Ramos (cell line): ENCODE data around the gene SLAMF7.
"Not testable (repeated sequence)": the region's sequence is repeated elsewhere in the genome, so short reads cannot be mapped to it uniquely, and the experiment has no call there.

Experiments
- in situ Hi-C: fragments of 300-500 bp; cut with MboI; formaldehyde crosslinking; loops from one replicate; pipeline ENCODE4 v1.14.3; 2022; ENCODE audit warnings: low sequenced_read_pairs; ENCODE audit not compliant: unreplicated experiment

SLAMF7 gene

GRCh38 chr1:160739098-160739511, at the start of gene SLAMF7:
TSS of gene SLAMF7 (plus strand) at chr1:160739247. CDS start at chr1:160739302, 55 bp downstream.
- in situ Hi-C loops = no loop called here

DNA sequence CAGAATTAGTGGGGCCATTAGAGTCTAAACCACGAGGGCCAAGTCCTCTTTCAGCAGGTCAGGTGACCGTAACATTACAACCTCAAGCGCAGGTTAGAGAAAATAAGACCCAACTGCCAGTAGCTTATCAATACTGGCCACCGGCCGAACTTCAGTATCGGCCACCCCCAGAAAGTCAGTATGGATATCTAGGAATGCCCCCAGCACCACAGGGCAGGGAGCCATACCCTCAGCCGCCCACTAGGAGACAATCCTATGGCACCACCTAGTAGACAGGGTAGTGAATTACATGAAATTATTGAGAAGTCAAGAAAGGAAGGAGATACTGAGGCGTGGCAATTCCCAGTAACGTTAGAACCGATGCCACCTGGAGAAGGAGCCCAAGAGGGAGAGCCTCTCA, 46.7 kb upstream of the SLAMF7 start:
- in situ Hi-C loops = not testable (repeated sequence)

DNA sequence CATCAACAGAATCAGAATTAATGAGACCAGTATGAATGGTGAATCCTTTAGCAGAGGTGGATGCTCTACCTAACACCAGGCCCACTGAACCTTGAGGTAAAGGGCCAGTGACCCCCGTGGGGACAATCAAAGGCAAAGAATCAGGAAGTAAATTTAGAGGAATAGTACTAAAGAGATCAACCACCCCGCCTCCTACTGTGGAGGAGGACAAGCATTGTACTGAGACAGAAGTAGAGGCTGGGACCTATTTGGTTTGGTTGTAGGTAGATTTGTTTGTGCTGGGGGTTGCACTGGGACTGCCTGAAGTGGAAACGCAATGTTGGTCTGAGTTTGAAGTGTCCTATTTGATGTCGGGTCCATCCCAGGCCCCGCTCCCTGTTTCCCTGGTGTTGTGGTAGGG, 36.9 kb upstream of the SLAMF7 start:
- in situ Hi-C loops = no loop called here

- in situ Hi-C loops = no loop called here
These were observed 34.8 kb upstream of the SLAMF7 start for GRCh38 chr1:160704250-160704649.

GRCh38 chr1:160705212-160705621, 33.8 kb upstream of the SLAMF7 start:
- in situ Hi-C loops = not testable (repeated sequence)

DNA sequence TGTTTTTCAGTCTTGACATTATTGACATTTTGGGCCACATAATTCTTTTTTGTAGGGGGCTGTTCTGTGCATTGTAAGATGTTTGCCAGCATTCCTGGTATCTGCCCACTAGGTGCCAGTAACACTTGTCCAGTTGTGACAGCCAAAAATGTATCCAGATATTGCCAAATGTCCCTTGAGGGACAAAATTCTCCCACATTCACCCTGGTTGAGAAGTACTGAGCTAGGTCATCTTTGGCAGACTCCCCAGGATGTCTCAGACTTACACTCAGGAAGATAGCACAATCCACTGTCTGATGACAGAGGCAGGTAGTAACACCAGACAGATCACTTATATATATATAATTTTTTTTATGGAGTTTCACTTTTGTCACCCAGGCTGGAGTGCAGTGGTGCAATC, 33.3 kb upstream of the SLAMF7 start:
- in situ Hi-C loops = no loop called here

GRCh38 chr1:160706526-160707235, 32.4 kb upstream of the SLAMF7 start:
- in situ Hi-C loops = no loop called here

- in situ Hi-C loops = no loop called here
These were observed 31.6 kb upstream of the SLAMF7 start for GRCh38 chr1:160707236-160708064.

DNA sequence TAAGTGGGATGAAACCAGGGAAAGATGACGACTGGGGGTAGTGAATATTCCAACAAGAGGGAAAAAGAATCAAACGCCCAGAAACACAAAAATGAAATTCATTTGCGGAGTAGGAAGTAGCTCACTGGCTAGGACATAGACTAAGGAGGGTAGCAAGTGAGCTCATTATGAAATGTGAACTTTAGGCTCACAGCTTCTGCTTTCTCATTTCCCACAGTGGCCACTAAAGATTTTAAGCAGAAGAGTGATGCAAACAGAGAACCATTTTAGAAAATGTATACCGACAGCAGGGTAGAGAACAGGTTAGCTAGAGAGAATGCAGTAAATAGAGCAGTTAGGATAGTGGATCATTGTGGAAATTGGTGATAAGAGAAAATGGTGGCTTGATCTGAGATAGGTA, 30.9 kb upstream of the SLAMF7 start:
- in situ Hi-C loops = no loop called here

- in situ Hi-C loops = no loop called here
These were observed 30.2 kb upstream of the SLAMF7 start for GRCh38 chr1:160708801-160709200.

GRCh38 chr1:160709715-160710114, 29.3 kb upstream of the SLAMF7 start:
- in situ Hi-C loops = no loop called here

DNA sequence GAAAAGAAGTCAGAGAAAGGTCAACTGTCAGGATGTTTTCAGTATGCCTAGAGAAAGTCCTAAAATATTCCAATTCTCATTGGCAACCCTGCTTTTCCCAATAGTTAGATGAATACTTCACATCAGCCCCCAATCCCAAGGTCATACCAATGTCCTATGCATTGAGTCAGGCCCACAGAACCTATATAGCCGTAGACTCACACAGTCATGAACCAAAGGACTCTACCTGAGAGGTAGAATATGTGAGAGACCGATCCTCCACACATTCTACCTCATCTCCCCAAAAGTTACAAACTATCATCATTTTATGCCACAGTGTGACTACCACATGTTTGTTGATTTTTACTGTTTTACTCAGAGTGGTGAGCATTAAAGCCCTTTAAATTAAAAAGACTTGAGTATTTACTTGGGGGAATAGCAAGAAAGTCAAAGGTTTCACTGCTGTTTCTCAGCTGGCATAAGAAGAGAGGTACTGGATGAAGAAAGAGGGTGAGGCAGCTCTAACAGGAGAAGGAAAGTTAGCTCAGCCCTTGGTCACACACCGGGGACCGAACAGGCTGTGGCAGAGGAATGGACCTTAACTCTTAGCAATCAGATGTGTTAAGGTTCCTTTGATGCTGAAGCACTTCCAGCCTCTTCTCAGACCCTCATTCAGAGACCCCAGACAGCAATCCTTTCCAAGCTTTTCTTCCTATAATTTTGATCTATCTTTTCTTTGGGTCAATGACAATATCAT, 28.4 kb upstream of the SLAMF7 start:
- in situ Hi-C loops = no loop called here

GRCh38 chr1:160711276-160711601, 27.8 kb upstream of the SLAMF7 start:
- in situ Hi-C loops = no loop called here

DNA sequence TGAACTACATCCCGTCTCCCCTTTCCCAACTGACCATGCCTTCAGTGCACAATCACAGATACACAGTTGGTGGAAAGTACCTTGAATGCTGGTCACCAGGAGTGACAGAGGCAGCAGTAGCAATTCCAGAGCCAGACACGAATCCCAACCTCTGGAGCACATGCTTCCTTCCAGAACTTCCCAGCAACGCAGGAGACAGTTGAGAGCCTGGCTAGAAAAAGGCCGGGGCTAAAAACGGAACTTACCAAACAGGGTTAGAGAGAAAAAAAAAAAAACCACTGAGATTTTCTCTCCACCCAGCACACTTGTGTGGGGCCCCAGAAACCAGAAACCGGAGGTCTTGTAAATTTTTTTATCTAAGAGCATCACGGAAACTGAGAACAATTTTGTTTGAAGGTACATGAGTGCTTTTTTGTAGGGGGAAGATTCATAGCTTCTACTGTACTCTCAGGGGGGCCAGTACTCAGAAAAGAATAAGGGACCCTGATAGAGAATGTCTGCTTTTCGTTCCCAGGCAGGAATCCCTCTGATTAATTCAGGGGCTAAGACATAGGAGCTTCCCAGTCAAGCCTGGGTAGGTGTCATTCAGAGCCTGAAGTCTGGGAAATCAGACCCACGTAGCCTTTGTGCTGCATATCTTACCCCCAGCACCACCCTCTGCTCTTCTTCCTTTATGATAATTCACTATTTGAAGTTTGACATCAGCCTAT, 27.3 kb upstream of the SLAMF7 start, which contains the start of gene CD48:
Gene CD48 (minus strand): TSS at position 221 of the 710 bp plus-strand sequence. CDS start 59 bp downstream, at position 162.
- in situ Hi-C loops = no loop called here

DNA sequence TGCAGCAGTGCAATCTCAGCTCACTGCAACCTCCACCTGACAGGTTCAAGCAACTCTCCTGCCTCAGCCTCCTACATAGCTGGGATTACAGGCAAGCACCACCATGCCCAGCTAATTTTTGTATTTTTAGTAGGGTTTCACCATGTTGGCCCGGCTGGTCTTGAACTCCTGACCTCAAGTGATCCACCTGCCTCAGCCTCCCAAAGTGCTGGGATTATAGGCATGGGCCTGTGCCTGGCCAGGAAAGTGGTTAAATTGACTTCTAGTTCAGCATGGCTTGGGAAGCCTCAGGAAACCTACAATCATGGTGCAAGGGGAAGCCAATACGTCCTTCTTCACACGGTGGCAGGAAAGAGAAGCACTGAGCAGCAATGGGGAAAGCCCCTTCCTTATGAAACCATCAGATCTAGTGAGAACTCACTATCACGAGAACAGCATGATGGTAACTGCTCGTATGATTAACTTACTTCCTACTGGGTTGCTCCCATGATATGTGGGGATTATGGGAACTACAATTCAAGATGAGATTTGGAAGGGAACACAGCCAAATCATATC, 26.4 kb upstream of the SLAMF7 start:
- in situ Hi-C loops = not testable (repeated sequence)

DNA sequence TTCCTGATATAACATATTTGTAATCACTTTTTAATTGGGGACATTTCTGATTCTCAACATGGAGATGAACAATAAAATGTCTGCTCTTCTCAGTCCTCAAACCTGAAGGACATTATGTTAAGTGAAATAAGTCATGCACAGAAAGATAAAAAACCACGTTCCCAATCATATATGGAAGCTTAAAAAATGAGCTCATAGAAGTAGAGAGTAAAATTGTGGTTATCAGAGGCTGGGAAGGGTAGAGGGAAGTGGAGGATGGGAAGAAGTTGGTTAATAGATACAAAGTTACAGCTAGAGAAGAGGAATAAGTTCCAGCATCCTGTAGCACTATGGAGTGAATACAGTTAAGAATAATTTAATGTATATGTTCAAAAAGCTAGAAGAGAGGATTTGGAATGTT, 25.9 kb upstream of the SLAMF7 start:
- in situ Hi-C loops = no loop called here

GRCh38 chr1:160714034-160714648, 24.9 kb upstream of the SLAMF7 start:
- in situ Hi-C loops = not testable (repeated sequence)

- in situ Hi-C loops = no loop called here
These were observed 23.0 kb upstream of the SLAMF7 start for GRCh38 chr1:160716013-160716412.

GRCh38 chr1:160717306-160717705, 21.7 kb upstream of the SLAMF7 start:
- in situ Hi-C loops = no loop called here

DNA sequence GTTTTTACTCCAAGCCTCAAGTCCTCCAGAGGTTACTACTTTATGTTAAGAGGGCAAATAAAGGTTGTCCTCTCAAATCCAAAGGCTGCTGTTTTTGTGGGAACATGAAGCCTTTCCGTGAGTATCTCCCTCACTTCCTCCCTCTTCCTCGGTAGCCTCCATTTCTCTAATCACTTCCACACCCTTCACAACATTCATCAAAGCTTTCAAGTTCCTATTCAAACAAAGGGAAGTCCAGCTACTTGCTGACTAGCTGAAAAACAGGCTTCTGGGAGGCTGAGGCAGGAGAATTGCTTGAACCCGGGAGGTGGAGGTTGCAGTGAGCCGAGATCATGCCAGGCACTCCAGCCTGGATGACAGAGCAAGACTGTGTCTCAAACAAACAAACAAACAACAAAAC, 20.8 kb upstream of the SLAMF7 start:
- in situ Hi-C loops = no loop called here
